HCT116 (cell line): Measurements from ENCODE around the gene ZNF432.
"Not testable (repeated sequence)": the region's sequence is repeated elsewhere in the genome, so short reads cannot be mapped to it uniquely, and the experiment has no call there.

Experiments used
- POLR2A ChIP-seq: IDR thresholded peaks from 2 replicates; pipeline ENCODE4 v1.7.0; 2011; ENCODE audit warnings: borderline replicate concordance; ENCODE audit not compliant: insufficient read depth, insufficient read length; ENCODE audit errors: extremely low read depth
- POLR2AphosphoS5 ChIP-seq: IDR thresholded peaks from 2 replicates; pipeline ENCODE4 v1.6.1; 2011; ENCODE audit warnings: mild to moderate bottlenecking, low read depth, low read length, moderate library complexity
- SRF ChIP-seq: IDR thresholded peaks from 2 replicates; pipeline ENCODE4 v1.6.1; 2012; ENCODE audit warnings: low read depth
- TF ChIP-seq, protein P1 (sequence below), 3 experiments: fragments of 200-600 bp in 1 of 3; sonication (generic) in 1 of 3; IDR thresholded peaks in 2 of 3; conservative IDR thresholded peaks in 1 of 3; 2 replicates each; pipeline ENCODE4 v1.5.1; 2012 to 2017; ENCODE audit warnings: low read depth in 2 of 3, low read length in 2 of 3, antibody characterized with exemption in 1 of 3, borderline replicate concordance in 1 of 3, control low read depth in 1 of 3, mild to moderate bottlenecking in 1 of 3, mixed read lengths in 1 of 3, mixed run types in 1 of 3, moderate library complexity in 1 of 3; ENCODE audit not compliant: insufficient read depth in 1 of 3

DNA sequence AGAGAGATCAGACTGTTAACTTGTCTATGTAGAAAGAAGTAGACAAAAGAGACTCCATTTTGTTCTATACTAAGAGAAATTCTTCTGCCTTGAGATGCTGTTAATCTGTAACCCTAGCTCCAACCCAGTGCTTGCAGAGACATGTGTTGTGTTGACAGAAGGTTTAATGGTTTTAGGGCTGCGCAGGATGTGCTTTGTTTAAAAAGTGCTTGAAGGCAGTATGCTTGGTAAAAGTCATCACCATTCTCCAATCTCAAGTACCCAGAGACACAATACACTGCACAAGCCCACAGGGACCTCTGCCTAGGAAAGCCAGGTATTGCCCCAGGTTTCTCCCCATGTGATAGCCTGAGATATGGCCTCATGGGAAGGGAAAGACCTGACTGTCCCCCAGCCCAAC lies 3.1 kb upstream of the ZNF432 start:
- not testable (repeated sequence) for TF ChIP-seq POLR2AphosphoS5, SRF, POLR2A
- TF ChIP-seq, protein P1, sequence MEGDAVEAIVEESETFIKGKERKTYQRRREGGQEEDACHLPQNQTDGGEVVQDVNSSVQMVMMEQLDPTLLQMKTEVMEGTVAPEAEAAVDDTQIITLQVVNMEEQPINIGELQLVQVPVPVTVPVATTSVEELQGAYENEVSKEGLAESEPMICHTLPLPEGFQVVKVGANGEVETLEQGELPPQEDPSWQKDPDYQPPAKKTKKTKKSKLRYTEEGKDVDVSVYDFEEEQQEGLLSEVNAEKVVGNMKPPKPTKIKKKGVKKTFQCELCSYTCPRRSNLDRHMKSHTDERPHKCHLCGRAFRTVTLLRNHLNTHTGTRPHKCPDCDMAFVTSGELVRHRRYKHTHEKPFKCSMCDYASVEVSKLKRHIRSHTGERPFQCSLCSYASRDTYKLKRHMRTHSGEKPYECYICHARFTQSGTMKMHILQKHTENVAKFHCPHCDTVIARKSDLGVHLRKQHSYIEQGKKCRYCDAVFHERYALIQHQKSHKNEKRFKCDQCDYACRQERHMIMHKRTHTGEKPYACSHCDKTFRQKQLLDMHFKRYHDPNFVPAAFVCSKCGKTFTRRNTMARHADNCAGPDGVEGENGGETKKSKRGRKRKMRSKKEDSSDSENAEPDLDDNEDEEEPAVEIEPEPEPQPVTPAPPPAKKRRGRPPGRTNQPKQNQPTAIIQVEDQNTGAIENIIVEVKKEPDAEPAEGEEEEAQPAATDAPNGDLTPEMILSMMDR (IDR thresholded peaks at IDR 0.05 in 2 of 3, conservative IDR thresholded peaks at IDR 0.05 in 1 of 3; ENCODE audit: borderline replicate concordance in 1 of 3, insufficient read depth in 1 of 3, low read depth in 2 of 3, low read length in 2 of 3), result not testable (repeated sequence)
